ENCODE data around the gene SMARCA2.

Gene SMARCA2

GRCh38 chr9:2043243-2043642, 28.1 kb downstream of the SMARCA2 start:
- no peak for DNase-seq

- no peak for DNase-seq
These were observed 28.8 kb downstream of the SMARCA2 start for GRCh38 chr9:2043881-2044462.

- no peak for DNase-seq
These were observed 32.1 kb downstream of the SMARCA2 start for GRCh38 chr9:2047144-2047671.

- DNase-seq = no peak
These were observed 32.8 kb downstream of the SMARCA2 start for GRCh38 chr9:2047916-2048315.

GRCh38 chr9:2050236-2050635, 35.1 kb downstream of the SMARCA2 start:
- no peak for DNase-seq

- DNase-seq = no peak
These were observed 39.0 kb downstream of the SMARCA2 start for GRCh38 chr9:2053883-2054845.

GRCh38 chr9:2055203-2055658, 40.1 kb downstream of the SMARCA2 start:
- DNase-seq = no peak

- no peak for DNase-seq
These were observed 44.3 kb downstream of the SMARCA2 start for GRCh38 chr9:2059274-2059929.

- no peak for DNase-seq
These were observed 45.3 kb downstream of the SMARCA2 start for GRCh38 chr9:2060424-2060823.

- DNase-seq = no peak
These were observed 50.6 kb downstream of the SMARCA2 start for GRCh38 chr9:2065704-2066103.

- DNase-seq = no peak
These were observed 51.4 kb downstream of the SMARCA2 start for GRCh38 chr9:2066312-2067273.

GRCh38 chr9:2072752-2073405, 57.7 kb downstream of the SMARCA2 start:
- no peak for DNase-seq

- no peak for DNase-seq
These were observed 67.6 kb downstream of the SMARCA2 start for GRCh38 chr9:2082772-2083171.

GRCh38 chr9:2083479-2083878, 68.3 kb downstream of the SMARCA2 start:
- no peak for DNase-seq

GRCh38 chr9:2085716-2086115, 70.6 kb downstream of the SMARCA2 start:
- DNase-seq = no peak

- DNase-seq = no peak
These were observed 71.0 kb downstream of the SMARCA2 start for GRCh38 chr9:2086116-2086515.

- no peak for DNase-seq
These were observed 71.8 kb downstream of the SMARCA2 start for GRCh38 chr9:2086971-2087370.

- peak; percentile 59 for DNase-seq
These were observed 72.6 kb downstream of the SMARCA2 start for GRCh38 chr9:2087500-2088313.

- DNase-seq = no peak
These were observed 78.9 kb downstream of the SMARCA2 start for GRCh38 chr9:2093920-2094597.

- DNase-seq = no peak
These were observed 81.3 kb downstream of the SMARCA2 start for GRCh38 chr9:2096376-2096970.

Data from NCI-H82 (cell line).